DMS114 treated with DMSO at 0.1 percent for 48 hours (cell line): ENCODE data around the gene CCDC92.

Source experiments
- DNase-seq: peaks from one replicate; lab custom pipeline; 2025; ENCODE audit not compliant: unreplicated experiment; lab: John Stamatoyannopoulos, UW

Gene CCDC92

DNA sequence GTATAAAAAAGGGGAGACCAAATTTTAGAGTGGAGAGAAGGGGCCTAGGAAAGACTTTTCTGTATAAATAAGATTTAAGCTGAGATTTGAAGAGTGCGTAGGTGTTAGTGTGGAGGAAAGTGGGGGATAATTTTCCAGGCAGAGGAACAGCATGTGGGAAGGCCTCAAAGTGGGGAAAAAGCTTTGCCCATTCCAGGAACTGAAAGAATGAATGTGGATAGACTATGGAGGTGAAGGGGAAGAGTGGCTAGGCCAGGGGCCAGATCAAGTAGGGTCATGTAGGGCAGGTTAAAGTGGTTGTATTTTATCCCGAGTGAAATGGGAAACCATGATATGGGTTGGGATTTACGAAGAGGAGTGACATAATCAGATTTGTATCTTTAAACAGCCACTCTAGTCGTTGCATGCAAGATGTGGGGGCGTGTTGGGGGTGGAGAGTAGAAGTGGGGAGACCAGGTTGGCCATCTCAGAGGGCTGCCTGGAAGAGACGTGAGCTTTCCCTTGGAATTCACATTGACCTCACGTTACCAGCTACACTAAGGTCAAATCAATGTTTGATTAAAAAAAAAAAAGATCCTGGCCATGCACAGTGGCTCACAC, 3.7 kb upstream of the CCDC92 start:
- DNase-seq, result no peak

DNA sequence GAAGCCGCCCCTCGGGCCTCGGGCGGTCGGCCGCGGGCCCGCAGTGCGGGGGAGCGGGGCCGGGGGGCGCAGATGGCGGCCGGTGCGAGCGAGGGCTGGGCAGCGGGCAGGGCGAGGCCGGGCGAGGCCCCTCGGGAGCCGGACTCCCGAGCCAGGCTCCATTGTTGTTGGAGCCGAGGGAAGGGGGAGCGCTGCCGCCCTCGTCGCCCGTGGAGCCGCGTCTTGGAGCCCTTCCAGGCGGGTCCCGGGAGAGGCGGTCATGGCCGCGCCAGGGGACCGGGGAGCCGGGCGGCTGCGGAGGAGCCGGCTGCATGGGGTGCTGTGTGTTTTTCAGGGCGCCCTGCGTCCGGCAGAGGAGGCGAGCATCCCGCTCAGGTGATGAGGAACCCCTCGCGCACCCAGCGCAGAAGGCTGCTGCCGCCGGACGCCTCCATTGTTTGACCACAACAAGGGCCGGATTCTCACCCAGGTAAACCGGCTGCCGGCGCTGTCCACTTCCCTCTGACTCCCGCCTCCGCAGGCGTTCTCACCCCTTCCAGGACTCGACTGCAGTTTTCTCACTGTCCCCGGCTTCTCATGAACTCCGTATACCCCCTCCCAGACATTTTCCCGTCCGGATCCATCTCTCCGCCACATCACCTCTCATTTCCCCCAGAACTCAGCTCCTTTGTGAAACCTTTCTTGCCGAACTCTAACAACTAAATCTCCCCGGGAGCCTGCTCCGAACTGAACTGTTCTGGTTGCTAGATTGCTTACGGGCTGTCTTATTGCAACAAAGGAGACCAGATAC, 1.1 kb upstream of the CCDC92 start:
- DNase-seq, result no peak

DNA sequence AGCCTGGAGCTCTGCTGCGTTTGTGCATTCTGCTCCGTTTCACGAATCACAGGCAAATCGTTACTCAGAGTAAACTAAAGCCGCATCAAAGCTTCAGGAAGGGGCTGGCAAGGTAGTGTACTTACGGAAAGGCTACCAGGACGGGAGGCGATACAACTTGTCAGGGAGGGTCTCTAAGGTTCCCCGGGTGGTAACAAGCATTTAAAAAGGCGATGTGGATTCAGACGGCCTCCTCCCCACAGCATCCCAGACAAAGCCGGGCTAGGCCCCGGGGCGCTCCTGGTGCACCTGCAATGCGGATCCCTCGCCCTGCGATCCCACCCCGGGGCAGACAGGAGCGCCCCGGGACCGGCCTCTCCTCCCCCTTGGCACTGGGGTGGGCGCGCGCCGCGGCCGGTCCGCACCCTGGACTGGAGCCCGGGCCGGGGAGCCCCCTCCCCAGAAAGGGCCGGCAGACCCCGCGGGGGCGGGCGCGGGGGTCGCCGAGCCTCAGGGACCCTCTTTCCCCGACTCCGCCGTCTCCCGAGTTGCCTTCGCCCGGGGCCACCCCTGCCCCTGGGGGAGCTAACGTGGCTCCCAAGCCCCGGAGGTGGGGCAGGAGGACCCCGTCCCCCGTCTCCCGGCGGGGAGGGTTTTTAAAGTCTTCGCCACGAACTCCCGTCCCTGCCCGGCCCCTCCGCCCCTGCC, 718 bp downstream of the CCDC92 start:
- DNase-seq, result no peak

DNA sequence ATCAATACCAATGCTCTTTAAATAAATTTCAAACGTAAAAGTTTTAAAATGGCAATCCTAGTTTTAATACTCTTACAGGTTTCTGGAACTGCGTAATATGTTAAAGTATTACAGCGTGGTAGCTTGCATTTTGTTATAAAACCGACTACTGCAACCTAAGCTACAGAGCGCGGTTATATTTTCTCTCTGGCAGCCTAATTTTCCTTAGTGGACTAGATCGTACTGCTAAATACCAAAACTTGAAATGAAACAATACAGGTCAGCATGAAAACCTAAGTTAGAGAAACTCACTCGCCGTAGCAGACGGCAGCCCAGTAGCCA, 1.2 kb downstream of the CCDC92 start:
- peak; percentile 13 for DNase-seq

DNA sequence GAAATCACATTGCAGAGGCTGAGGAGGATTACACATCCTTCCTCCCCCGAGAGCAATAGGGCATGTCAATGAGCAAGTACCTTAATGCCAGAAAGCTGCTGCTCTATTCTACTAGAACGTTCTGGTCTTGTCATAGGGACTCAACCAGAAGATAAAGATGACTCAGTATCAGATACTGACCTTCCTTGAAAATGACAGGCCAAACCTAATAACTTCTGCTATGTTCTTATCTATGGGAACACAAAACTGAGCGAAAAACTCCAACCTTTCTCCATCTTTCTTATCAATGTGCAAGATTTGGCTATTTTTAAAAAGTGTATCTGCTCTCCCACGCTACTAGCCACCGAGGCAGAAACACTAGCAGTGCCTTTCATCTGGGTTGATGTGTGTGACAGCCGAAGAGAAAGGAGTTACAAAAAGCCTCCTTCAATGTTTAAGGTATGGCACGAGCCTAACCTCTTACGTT, 5.5 kb downstream of the CCDC92 start:
- DNase-seq, result no peak

DNA sequence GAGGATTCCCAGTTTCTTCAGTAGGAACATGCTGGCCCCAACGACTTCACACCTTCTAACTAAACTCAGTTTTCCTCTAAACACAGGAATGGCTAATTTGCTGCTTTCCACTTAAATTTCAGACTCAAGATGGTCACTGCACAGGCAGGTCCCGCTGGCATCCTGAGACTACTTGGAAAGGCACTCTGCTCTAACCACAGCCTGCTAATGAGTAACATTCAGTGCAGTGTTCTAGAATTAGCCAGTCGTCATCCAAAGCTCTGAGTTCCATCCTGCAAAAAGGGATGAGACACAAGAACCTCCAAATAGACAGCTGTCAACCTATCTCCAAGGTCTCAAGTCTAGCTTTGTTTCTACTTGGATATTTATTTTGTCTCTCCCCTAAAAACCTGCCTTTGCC, 6.0 kb downstream of the CCDC92 start:
- no peak for DNase-seq

DNA sequence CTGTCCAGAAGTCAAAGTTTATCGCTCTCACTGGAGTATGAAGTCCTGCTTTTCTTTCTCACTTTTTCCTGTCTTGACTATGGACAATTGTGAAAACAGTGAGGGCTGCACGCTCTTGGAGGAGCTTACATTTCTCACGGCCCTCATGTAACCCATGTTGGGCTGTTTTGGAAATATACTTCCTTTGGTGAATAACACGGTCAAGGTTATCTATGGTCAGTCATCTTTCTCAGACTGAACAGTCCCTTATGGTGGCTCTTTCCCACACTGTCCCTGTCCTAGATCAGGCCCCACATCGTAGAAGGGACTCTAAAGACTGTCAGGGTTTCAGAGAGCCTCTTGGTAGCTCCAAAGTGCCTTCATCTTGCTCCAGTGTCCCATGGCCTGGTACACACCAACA, 7.2 kb downstream of the CCDC92 start:
- DNase-seq, result no peak

DNA sequence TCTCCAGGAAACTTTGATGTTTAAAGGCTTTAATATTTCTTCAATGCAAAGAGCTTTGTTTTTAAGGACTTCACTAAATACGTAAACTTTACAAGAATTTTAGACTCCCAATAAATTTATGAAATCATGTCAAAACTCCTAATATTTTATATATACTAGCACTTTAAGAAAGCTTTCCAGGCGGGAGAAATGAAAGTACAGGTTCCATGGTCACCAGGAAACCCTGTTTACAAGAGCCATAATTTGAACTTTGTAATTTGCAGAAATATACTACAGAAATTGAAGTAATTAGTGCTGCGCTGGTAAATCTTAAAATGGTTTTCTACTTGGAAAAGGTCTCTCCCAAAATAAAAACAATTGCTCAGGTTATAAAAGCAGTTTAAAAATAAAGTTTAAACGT, 8.8 kb downstream of the CCDC92 start:
- DNase-seq, result no peak

DNA sequence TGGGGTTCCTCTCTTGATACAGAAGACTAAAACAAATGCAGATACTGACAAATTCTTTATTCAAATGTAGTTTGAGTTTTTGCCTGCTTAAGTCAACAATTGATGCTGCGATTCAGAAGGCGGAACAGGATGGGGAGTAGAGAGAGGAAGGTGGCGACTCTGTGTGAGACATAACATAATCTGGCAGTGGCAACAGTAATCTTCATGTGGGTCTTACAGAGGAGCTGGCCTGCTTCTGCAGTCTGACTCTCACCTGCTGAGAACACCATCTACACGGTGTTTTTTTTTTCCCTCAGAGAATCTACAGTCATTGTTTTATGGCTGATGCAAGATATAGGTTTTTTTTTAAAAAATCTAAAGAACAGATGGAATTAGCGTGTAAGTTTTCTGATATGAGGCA, 10.1 kb downstream of the CCDC92 start:
- no peak for DNase-seq

DNA sequence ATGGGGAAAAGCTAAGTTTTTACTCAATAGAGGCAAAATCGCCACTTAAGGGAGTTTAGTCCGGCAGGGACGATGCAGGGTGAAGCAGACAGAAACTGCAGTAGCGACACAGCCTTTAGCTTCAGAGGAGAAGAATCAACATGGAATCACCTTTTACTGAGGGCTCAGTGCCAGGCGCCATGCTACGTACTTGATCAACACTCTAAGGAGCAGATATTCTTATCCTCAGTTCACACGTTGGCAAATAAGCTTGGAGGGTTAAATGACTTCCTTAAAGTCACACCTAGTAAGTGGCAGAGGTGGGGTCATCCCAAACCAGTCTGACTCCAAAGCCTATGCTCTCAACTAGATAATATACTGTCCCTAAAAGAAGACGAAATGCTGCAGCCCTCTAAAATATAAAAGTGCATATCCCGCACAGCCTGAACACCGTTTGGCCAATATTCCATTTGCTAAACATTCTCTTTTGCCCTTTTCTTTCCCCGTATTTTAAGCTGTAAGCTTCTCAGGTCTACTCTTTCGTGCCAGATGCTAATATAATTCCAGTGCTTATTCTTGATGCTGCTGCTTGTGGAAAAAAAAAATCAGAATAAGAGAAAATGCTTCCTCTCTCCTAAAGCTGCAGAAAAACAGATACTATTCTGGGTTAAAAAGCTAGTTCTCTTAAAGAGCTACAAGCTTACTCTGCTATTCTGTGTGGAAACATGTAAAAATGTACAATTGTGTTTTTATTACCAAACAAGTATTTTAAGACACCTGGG, 10.9 kb downstream of the CCDC92 start:
- DNase-seq, result no peak

DNA sequence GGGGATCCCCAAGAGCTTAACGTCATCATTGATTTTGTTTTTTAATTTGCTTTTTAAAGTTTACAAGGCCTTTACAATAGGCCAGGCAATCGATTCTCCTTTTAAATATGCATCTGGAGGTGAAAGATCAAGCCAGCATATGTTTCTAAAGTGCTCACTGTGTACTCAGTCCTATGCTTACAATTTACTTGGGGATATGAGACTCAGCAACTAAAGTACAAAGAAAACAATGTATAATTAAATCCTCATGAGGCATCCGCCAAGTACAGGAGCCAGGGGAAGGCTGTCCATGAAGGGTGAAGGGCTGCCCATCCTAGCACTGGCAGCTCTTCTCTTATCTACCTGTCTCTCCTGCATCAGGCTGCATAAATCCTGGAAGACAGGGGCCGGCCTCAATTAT, 11.8 kb downstream of the CCDC92 start:
- DNase-seq, result no peak

DNA sequence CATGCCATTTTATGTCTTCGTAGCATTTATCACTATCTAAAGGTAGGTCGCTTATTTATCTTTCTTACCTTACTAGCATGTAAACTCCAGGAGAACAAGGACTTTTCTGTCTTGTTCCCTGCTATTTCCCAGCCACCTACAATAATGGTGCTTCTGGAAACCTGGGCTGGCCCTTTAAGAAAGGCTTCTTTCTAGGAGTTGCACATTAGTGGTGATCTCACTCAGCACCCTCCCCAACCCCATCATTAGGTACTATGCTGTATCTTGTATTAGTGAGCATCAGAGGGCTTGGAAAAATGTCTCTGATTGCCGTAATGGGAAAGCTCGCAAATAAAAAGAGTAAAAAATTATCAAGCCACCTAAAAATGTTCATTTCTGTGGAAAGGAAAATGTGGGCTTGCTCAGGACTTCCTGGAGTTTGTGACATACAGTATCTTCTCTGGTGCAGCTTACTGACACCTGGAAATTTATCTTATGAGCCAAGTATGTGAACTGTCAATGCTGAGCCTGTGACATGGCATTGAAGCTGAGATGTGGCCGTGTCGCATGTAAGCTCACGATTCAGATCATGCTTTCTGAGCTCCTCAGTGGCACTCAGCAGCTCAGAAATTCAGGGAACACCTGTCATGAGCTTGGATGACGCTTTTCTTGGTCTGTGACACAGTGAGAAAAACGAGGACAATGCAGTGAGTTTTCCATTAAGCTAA, 12.4 kb downstream of the CCDC92 start:
- DNase-seq, result no peak

DNA sequence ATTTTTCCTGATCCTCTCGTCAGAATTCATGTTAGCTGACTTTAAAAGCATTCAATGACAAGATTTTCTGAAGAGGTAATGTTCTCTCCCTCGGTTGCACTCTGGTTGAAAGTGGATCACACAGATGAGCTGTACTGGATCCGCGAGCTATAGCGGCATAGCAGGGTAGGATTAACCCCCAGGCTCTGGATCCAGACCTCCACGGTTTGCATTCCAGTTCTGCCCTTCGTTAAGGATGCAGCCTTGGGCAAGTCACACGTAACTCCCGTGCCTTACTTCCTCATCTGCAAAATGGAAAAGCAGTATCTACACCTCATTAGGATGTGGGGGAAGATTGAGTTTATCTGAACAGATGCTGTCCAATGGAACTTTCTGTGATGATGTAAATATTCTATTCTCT, 13.8 kb downstream of the CCDC92 start:
- no peak for DNase-seq

DNA sequence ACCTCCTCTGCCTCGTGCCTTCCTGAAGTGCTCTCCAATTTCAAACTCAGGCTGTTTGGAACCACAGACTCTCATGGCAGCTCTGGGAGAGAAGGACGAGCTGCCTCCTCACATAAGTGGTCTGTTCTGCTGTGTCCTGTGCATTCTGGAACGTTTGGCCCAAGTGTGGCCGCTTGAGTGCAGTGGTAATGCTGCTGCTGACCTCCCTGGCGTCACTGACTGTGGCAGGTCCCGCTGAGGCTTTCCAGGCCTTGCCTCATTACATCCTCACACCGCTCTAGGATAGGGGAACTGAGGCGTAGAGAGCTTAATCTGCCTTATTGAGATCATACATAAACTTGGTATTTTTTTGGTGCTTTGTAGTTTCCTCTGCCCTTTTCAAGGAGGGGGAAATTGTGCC, 14.2 kb downstream of the CCDC92 start:
- DNase-seq, result no peak

DNA sequence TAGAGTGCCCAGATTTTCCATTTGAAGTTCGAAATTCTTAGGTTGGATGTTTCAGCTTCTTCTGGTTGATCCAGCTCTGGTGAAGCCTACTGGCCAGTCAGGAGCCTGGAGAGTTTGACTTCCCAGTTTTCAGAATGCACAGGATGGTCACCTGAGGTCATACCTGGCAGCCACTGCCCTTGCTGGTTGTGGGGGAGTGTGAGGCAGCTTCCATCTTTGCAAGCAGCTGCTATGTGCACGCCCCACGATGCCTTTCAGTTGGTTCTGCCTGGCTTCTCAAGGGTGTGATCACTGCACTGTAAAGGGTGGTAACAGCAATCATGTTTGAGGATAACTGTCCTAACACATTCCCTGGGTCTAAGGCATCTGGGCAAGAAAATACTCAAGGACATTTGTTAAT, 15.4 kb downstream of the CCDC92 start:
- DNase-seq, result no peak

DNA sequence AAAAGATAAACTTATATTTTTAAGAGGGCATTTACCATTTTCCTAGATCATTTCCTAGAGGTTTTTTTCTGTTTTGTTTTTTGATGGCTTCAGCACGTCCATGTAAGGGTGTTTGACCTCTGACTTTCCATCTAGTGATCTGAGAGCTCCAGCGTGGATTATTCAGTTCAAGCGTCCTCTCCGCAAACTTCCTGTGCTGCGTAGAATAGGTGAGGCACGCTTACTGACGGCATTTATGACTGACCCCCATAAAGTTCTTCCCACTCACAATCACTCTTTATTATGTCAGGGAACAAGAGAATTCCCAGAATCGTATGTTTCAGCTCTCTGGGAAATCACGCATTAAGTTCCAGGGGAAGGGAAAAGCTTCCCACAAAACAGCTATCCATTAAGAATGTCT, 16.4 kb downstream of the CCDC92 start:
- DNase-seq, result no peak

DNA sequence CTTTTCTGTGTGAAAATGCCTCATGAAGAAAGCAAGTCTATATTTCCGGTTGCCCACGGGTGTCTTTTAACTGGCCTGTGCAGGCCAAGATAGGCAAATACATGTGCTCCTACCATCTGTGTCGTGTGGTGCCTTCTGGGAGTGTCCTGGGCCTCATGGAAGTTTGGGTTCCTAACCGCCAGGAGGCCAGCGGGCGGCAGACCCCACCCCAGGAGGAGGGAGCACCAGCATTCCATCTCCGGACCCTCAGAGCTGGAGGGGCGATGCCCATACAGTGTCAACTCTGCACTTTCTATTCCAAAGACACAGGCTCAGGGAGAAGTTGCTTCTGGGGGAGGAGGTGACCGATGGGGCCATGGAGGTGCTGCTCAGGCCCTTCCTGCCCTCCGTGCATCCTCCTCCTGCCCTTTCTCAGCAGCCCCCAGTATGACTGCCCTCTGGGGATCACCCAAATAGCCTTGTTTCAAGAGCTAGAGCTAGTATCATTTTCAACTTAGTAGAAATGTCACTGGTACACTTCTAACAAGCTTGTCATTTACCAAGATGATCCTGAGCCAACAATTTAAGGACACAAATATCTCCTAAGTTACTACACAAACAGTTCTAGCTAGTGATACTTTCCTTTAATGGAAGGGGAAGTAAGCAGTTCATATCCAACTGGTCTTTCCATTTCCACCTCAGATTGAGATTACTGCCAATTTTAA, 17.8 kb downstream of the CCDC92 start:
- no peak for DNase-seq

DNA sequence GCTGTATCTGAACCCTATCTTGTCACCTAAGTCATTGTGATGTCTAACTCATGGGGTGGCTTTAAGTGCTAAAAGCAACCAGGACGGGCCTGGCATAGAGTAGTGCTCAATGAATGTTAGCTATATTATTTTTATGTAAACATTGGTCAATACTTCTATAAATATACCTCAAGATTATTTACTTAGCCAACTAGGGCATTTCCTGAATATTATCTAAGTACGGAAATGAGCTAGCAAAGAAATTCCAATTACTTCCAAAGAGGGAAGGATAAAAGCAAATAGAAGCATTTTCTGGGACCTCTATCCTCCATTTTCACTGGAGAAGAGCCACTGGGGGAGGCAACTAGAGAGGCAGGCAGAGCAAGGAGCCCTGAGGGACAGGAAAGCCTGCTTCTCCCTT, 20.6 kb downstream of the CCDC92 start:
- no peak for DNase-seq

DNA sequence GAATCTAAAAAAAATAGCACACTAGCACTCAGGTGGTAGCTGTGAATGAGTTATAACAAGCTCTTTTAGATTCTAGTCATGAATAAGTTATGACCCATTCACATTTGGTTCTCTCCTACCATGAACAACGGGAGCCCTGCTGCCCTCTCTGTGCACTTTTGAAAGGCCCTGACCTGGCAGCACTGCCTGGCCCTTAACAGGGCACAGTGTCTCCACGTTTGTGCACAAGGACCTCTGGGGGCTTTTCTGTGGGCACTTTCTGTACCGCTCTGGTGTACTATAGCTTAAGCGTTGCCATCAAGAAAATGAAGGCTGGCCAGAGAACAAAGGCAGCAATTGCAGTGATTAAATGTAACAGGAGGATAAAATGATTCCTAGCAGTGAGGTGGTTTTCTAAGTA, 21.2 kb downstream of the CCDC92 start:
- DNase-seq, result no peak
